LHCN-M2 (cell line): Measurements from ENCODE around the gene TPK1. TPM values are rescaled to one million over a fixed set of nuclear protein-coding genes. Genes with fewer than 3 reads are reported as not detected.
"Not testable (repeated sequence)": the region's sequence is repeated elsewhere in the genome, so short reads cannot be mapped to it uniquely, and the experiment has no call there.

Experiments used
- DNase-seq: peaks from one replicate; pipeline ENCODE4 v3.0.0-alpha.2; 2012; ENCODE audit warnings: low read depth
- total RNA-seq: library from RNA; depleted of rRNA; stranded (reverse); fragments of >200 nt; gene quantifications from 2 replicates; pipeline ENCODE4 v1.2.3, GENCODE V29; 2014

The TPK1 gene
- total RNA-seq, 1 experiment from 2014 or later, result 2.3 TPM

GRCh38 chr7:144822223-144822622 is 13.6 kb downstream of the TPK1 start:
- DNase-seq, result no peak

GRCh38 chr7:144821067-144821466 is 14.8 kb downstream of the TPK1 start:
- DNase-seq, result no peak

DNA sequence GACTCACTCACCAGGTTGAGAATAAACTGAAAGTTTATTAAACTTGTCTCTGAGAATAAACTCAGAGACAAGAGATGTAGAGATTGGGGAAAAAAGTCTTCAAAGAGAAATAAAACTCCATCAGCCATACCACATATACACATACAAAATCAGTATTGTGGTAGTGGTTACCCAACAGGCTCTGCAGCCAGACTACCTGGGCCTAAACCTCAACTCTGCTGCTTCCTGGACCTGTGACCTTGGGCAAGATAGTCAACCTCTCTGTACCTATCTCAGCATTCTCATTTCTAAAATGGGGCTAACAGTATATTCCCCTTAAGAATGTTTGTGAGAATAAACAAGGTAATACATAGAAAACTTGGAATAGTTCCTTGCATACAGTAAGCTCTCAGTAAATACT is 15.3 kb downstream of the TPK1 start:
- DNase-seq, result no peak

DNA sequence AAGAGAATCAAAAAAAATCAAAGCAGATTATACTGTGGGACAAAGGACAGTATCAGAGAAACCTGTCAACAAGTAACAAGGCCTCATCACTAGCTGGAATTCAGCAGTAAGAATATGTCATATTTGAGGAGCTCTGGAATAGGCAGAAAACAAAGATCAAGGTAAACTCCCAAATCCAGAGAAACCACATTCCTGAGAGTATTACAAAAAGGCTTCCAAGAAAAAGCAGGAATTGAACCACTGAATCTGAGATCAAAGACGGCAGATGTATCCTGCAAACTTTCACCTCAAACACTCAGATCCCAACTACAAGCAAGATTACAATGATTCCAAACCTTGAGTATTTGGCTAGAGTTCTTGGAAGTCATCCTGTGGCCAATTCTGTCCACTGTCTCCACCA is 16.3 kb downstream of the TPK1 start:
- DNase-seq, result no peak

- DNase-seq, result no peak
These were observed 17.3 kb downstream of the TPK1 start for GRCh38 chr7:144818511-144818910.

- DNase-seq, result no peak
These were observed 18.9 kb downstream of the TPK1 start for GRCh38 chr7:144817001-144817400.

DNA sequence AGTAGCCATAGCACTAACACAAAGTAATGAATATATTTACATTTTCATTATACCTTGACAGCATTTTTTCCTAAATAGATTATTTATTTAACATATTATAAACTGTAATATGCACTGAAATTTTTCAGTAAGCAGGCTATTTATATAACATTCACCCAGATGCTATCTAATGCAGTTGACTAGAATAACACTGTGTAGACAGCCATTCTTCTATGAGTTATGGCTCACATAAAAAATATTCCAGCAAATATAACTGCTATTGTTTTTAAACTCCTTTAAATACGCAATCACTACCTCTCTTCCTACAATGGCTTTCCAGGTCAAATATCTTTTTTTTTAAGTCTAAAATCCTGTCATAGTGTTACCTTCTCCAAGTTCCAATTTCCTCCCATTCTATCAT is 21.6 kb downstream of the TPK1 start:
- no peak for DNase-seq

- DNase-seq, result no peak
These were observed 23.2 kb downstream of the TPK1 start for GRCh38 chr7:144812379-144813283.

GRCh38 chr7:144805627-144806239 is 30.1 kb downstream of the TPK1 start:
- DNase-seq, result no peak

GRCh38 chr7:144800678-144801436 is 35.0 kb downstream of the TPK1 start:
- not testable (repeated sequence) for DNase-seq

DNA sequence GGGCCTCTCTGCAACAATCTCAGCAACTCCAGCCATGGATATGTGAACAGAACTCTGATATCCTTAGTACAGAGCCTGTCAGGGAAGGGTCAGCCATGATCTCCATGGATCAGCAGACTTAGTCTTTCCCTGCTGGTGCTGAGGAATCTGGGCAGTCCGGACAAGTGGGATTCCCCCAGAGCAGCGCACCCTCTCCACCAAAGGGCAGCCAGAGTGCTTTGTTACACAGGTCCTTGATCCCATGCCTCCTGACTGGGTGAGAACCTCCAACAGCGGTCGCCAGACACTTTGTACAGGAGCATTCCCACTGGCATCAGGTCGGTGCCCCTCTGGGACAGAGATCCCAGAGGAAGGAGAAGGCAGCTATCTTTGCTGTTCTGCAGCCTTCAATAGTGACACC is 38.9 kb downstream of the TPK1 start:
- DNase-seq, result no peak

GRCh38 chr7:144792050-144792449 is 43.8 kb downstream of the TPK1 start:
- DNase-seq, result no peak

GRCh38 chr7:144791488-144791887 is 44.4 kb downstream of the TPK1 start:
- no peak for DNase-seq

GRCh38 chr7:144787127-144787526 is 48.7 kb downstream of the TPK1 start:
- DNase-seq, result no peak

- DNase-seq, result no peak
These were observed 49.3 kb downstream of the TPK1 start for GRCh38 chr7:144786522-144786921.

GRCh38 chr7:144786079-144786478 is 49.8 kb downstream of the TPK1 start:
- no peak for DNase-seq

GRCh38 chr7:144785521-144785920 is 50.3 kb downstream of the TPK1 start:
- no peak for DNase-seq

DNA sequence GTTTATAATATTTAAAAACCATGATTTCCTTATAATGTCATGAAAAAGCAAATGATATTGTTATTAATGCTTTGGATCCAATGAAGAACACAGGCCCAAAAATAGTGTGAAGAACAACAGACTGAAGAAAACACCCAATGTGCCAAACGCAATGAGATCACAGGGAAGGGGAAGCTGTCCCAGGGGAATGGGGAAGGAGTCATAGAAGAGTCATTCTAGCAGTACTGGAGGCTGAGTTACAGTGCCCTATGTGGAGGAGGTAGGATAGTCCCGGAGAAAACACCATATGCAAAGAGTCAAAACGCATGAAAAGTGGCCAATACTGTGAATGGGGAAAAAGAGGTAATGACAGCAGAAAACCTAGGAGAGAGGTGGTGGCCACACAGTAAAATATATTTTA is 50.9 kb downstream of the TPK1 start:
- DNase-seq, result peak; percentile 30

DNA sequence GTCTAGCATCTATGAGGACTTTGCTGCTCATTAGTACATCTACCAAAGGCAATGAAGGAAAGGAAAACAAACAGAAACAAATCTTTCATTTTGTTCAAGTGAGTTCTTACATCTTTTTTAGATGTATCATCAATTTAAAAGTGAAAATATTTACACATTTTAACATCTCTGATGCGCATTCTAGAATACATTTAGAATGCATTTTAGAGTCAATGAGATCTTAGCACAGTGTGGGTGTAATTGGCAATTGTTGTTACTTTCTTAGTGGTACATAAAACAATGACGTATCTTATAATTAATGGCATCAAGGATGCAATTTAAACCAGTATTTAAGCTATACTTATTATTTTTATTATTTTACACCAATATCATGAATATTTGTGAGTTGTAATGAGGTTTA is 51.4 kb downstream of the TPK1 start:
- DNase-seq, result no peak

GRCh38 chr7:144782883-144783282 is 53.0 kb downstream of the TPK1 start:
- no peak for DNase-seq

GRCh38 chr7:144780071-144780608 is 55.7 kb downstream of the TPK1 start:
- DNase-seq, result no peak

DNA sequence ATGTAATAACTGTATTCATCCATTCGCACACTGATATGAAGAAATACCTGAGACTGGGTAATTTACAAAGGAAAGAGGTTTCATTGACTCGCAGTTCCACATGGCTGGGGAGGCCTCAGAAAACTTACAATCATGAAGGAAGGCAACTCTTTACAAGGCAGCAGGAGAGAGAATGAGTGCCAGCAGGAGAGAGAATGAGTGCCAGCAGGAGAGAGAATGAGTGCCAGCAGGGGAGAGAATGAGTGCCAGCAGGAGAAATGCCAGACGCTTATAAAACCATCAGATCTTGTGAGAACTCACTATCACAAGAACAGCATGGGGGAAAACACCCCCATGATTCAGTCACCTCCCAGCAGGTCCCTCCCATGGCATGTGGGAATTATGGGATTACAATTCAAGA is 58.0 kb downstream of the TPK1 start:
- DNase-seq, result not testable (repeated sequence)
